Liver (tissue), 9 donors: ENCODE results near the gene TCOF1. TPM values are rescaled to one million over a fixed set of nuclear protein-coding genes. Genes with fewer than 3 reads are reported as not detected.

Source experiments
- DNase-seq: peaks from one replicate; pipeline ENCODE4 v3.0.0-alpha.2; 2017; ENCODE audit warnings: low spot score
- H3K27ac ChIP-seq, 2 donors: one replicate each; pipeline ENCODE4 v1.7.0; 2013; ENCODE audit warnings: inconsistent platforms in 2 of 2, low read length in 2 of 2, control low read depth in 1 of 2, low read depth in 1 of 2, mild to moderate bottlenecking in 1 of 2
- H3K27me3 ChIP-seq, 4 donors: one replicate each; pipeline versions ENCODE4 v1.6.1 to v1.7.0; 2013; ENCODE audit warnings: low read length in 3 of 4, inconsistent platforms in 1 of 4, mild to moderate bottlenecking in 1 of 4, moderate library complexity in 1 of 4; ENCODE audit not compliant: control insufficient read depth in 4 of 4, insufficient read depth in 4 of 4
- H3K36me3 ChIP-seq, 4 donors: one replicate each; pipeline versions ENCODE4 v1.6.1 to v1.7.0; 2013; ENCODE audit warnings: low read length in 3 of 4, mild to moderate bottlenecking in 3 of 4, low read depth in 1 of 4, moderate library complexity in 1 of 4; ENCODE audit not compliant: control insufficient read depth in 4 of 4, insufficient read depth in 3 of 4
- H3K4me1 ChIP-seq, 4 donors: one replicate each; pipeline versions ENCODE4 v1.6.1 to v1.7.0; 2013; ENCODE audit warnings: low read length in 3 of 4, mild to moderate bottlenecking in 3 of 4, moderate library complexity in 1 of 4; ENCODE audit not compliant: control insufficient read depth in 4 of 4, insufficient read depth in 4 of 4
- H3K4me3 ChIP-seq, 3 donors: one replicate each; pipeline versions ENCODE4 v1.6.1 to v1.7.0; 2013; ENCODE audit warnings: low read length in 3 of 3, control low read depth in 1 of 3, low read depth in 1 of 3, mild to moderate bottlenecking in 1 of 3
- H3K9ac ChIP-seq, 2 donors: one replicate each; pipeline ENCODE4 v1.7.0; 2013; ENCODE audit warnings: low read length in 2 of 2, mild to moderate bottlenecking in 2 of 2, moderate library complexity in 2 of 2, control low read depth in 1 of 2, low read depth in 1 of 2
- H3K9me3 ChIP-seq, 4 donors: one replicate each; pipeline versions ENCODE4 v1.6.1 to v1.7.0; 2013; ENCODE audit warnings: low read length in 3 of 4; ENCODE audit not compliant: control insufficient read depth in 4 of 4
- ATF3 ChIP-seq: IDR thresholded peaks from 2 replicates; pipeline ENCODE4 v1.6.1; 2016; ENCODE audit warnings: antibody characterized with exemption
- CTCF ChIP-seq: fragments of 150-350 bp; IDR thresholded peaks from 2 replicates; pipeline ENCODE4 v1.5.1; 2017; ENCODE audit warnings: improper control_type of control experiment, low read depth, low read length; ENCODE audit not compliant: missing input control
- EGR1 ChIP-seq, 2 donors: IDR thresholded peaks; 2 replicates each; pipeline ENCODE4 v1.6.1; 2016 to 2018; ENCODE audit warnings: antibody characterized with exemption in 2 of 2, low read depth in 2 of 2
- FOXA1 ChIP-seq: IDR thresholded peaks from 2 replicates; pipeline ENCODE4 v1.6.1; 2016; ENCODE audit warnings: antibody characterized with exemption
- FOXA2 ChIP-seq: IDR thresholded peaks from 2 replicates; pipeline ENCODE4 v1.6.1; 2016; ENCODE audit warnings: antibody characterized with exemption
- GABPA ChIP-seq, 2 donors: IDR thresholded peaks in 1 of 2; conservative IDR thresholded peaks in 1 of 2; 2 replicates each; pipeline ENCODE4 v1.6.1; 2016; ENCODE audit warnings: antibody characterized with exemption in 2 of 2, mild to moderate bottlenecking in 1 of 2, moderate library complexity in 1 of 2
- HNF4A ChIP-seq, 2 donors: conservative IDR thresholded peaks; 2 replicates each; pipeline ENCODE4 v1.6.1; 2016; ENCODE audit warnings: antibody characterized with exemption in 2 of 2, mild to moderate bottlenecking in 2 of 2
- HNF4G ChIP-seq: IDR thresholded peaks from 2 replicates; pipeline ENCODE4 v1.6.1; 2016; ENCODE audit warnings: antibody characterized with exemption
- MAX ChIP-seq: IDR thresholded peaks from 2 replicates; pipeline ENCODE4 v1.6.1; 2016; ENCODE audit warnings: antibody characterized with exemption
- NR2F2 ChIP-seq: IDR thresholded peaks from 2 replicates; pipeline ENCODE4 v1.6.1; 2016; ENCODE audit warnings: antibody characterized with exemption
- RAD21 ChIP-seq, 2 donors: IDR thresholded peaks; 2 replicates each; pipeline ENCODE4 v1.6.1; 2016; ENCODE audit warnings: antibody characterized with exemption in 2 of 2, mild to moderate bottlenecking in 2 of 2
- REST ChIP-seq: IDR thresholded peaks from 2 replicates; pipeline ENCODE4 v1.6.1; 2016; ENCODE audit warnings: antibody characterized with exemption, mild to moderate bottlenecking
- SP1 ChIP-seq: IDR thresholded peaks from 2 replicates; pipeline ENCODE4 v1.6.1; 2018; ENCODE audit warnings: antibody characterized with exemption, mild to moderate bottlenecking
- TAF1 ChIP-seq: conservative IDR thresholded peaks from 2 replicates; pipeline ENCODE4 v1.6.1; 2016; ENCODE audit warnings: antibody characterized with exemption, mild to moderate bottlenecking
- ZBTB33 ChIP-seq: IDR thresholded peaks from 2 replicates; pipeline ENCODE4 v1.6.1; 2016; ENCODE audit warnings: antibody characterized with exemption
- WGBS: extraction: QIAGEN DNeasy Blood & Tissue Kit; methylation state at CpG from one replicate; pipeline ENCODE4 v1.1.7; 2013; 5-methylcytosine and 5-hydroxymethylcytosine counted together
- polyA plus RNA-seq, 2 donors: library from polyadenylated mRNA; stranded (reverse) in 1 of 2; unstranded in 1 of 2; fragments of 200-250 nt in 1 of 2; fragments of >200 nt in 1 of 2; fragmentation: Nextera tagmentation in 1 of 2; extraction: Ambion mirVana in 1 of 2; gene quantifications; one replicate each; pipeline versions ENCODE4 v1.2.1 to v1.2.3, GENCODE V29; 2013 to 2015
- total RNA-seq, 2 donors: library from RNA; depleted of rRNA; stranded (reverse); fragments of >200 nt; gene quantifications; one replicate each; pipeline ENCODE4 v1.2.3, GENCODE V29; 2014
- donor health status: healthy.
- donor health status: healthy.
- donor health status: healthy.
- donor health status: healthy.
- donor health status: healthy.

Gene TCOF1
- total and polyA plus RNA-seq, 4 donors, result 3.2 to 8.5 (median 6.4) TPM

GRCh38 chr5:150419630-150420270 is 62.3 kb downstream of the TCOF1 start:
- no peak overlapping the region for H3K27ac ChIP-seq
- WGBS, result 86% methylated on average over 7 of the region's 7 CpGs

More at GRCh38 chr5:150419630-150420270, 62.3 kb downstream of the TCOF1 start:
- TF ChIP-seq HNF4G (no peak), FOXA1 (no peak), GABPA (IDR thresholded peaks at IDR 0.05 in 1 of 2, conservative IDR thresholded peaks at IDR 0.05 in 1 of 2) (no peak), ATF3 (no peak), RAD21 (IDR thresholded peaks at IDR 0.05) (no peak), NR2F2 (no peak), CTCF (no peak), EGR1 (IDR thresholded peaks at IDR 0.05; ENCODE audit: low read depth in 2 of 2) (no peak), HNF4A (conservative IDR thresholded peaks at IDR 0.05) (no peak), TAF1 (no peak), SP1 (no peak), REST (no peak), ZBTB33 (no peak), MAX (no peak), FOXA2 (no peak)
- H3K4me3 ChIP-seq, result no peak overlapping the region
- H3K9me3 ChIP-seq, result no peaks in the 10 kb centered on the region
- H3K27me3 ChIP-seq, result no peaks in the 10 kb centered on the region
- no peak overlapping the region for H3K9ac ChIP-seq
- H3K36me3 ChIP-seq, result no peaks in the 10 kb centered on the region
- no peaks in the 10 kb centered on the region for H3K4me1 ChIP-seq
- DNase-seq, result no peak
